CD4-positive, alpha-beta T cell treated with Interferon gamma for 1 hour (primary cell): Measurements from ENCODE around the gene ARL4A.
A peak's percentile ranks its signal among the peaks of the same experiment; 100 is the strongest.
"Not testable (repeated sequence)": the region's sequence is repeated elsewhere in the genome, so short reads cannot be mapped to it uniquely, and the experiment has no call there.

ENCODE experiments used
- DNase-seq: peaks from one replicate; pipeline ENCODE4 v3.0.0-alpha.2; 2020

ARL4A gene

DNA sequence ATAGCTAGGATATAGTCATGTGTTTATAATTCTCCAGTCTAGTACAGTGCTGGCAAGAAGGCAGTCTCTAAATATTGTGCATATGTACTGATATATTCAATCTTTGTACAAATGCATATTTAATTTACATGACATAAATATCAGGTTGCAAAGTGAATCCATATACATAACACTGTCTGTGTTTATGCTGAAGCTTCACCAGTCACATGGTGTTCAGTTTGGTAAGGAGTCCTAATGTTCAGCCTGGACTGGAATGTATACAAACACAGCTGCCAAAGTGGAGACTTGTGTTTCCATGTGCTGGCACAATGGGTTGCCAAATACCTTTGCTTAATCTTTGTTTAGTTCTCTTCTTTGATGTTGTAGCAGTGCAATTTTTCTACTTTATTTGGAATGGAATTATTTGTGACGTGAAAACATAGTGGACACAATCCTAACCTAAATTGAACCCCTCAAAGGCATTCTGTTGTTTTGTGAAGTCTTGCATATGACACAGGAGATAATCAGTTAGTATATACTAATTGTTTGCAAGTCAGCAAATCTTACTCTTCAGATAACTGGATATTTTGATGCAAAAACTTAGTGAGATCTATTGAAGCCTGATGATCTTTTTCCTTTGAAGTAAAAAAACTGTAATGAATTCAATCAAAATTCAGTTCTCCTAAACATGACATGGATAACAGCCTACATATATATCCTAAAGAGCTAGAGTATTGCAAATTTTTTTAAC is 17.3 kb upstream of the ARL4A start:
- no peak for DNase-seq

DNA sequence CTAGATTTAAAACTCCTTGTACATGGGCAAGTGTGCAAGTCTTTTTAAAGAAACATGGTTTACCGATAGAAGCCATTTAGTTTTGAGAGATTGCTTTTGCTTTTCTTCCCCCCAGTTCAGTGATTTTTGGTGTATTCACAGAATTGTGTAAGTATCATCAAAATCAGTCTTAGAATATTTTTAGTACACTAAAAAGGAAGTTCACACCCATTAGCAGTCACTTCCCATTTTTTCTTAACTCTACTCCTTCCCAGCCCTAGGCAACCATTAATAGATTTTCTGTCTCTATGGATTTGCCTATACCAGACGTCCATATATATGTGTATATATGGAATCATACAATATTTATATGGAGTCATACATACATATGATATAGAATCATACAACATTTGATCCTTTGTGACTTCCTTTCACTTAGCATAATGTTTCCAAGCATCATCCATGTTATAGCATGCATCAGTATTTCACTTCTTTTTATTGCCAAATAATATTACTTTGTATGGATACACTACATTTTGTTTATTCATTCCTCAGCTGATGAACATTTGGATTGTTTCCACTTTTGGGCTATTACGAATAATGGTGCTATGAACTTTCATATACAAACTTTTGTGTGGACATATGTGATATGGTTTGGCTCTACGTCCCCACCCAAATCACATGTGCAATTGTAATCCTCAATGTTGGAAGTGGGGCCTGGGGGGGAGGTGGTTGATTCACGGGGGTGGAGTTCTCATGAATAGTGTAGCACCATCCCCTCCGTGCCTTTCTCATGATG is 16.5 kb upstream of the ARL4A start:
- DNase-seq: no peak

DNA sequence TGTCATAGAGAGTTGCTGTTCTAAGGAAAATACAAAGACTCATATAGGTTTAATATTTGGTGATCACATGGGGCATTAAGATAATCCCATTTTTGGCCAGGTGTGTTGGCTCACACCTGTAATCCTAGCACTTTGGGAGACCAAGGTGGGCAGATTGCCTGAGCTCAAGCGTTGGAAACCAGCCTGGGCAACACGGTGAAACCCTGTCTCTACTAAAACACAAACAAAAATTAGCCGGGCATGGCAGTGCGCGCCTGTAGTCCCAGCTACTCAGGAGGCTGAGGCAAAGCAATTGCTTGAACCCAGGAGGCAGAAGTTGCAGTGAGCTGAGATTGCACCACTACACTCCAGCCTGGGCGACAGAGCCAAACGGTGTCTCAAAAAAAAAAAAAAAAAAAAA is 14.0 kb upstream of the ARL4A start:
- not testable (repeated sequence) for DNase-seq

DNA sequence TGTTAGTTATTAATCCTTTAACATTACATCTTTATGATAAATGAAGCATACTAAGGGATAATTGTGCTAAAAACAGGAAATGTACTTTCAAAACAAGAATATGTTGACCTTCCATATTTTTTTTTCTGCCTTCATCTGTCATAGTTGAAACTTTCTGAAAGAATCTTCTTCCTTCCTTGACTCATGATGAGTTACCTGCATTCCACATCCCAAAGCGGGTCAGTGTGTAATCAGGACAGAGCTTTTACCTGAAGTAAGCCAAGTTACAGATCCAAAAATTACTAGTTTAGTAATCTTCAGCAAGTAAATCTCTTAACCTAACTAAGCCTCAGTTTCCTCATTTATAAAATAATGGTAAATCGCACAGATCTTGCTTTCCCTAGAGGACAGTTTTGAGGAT is 13.4 kb upstream of the ARL4A start:
- DNase-seq: no peak

DNA sequence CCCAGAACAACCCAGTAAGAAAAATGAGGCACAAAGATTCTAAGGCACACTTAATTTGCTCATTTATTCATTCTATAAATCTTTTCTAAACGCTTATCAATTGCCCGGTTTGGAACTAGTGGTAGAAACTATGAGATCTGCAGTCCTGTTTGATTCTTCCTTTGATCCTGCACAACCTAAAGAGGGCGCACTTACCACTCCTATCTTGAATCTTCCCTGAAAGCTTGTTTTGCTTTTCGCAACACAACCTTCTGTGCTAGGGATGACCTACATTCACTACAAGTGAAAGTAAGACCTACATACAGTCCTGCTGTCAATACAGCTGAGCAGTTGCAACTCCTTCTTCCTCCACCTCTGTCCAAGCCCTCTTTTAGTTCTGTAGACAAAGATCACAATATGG is 12.6 kb upstream of the ARL4A start:
- peak; percentile 41 for DNase-seq

DNA sequence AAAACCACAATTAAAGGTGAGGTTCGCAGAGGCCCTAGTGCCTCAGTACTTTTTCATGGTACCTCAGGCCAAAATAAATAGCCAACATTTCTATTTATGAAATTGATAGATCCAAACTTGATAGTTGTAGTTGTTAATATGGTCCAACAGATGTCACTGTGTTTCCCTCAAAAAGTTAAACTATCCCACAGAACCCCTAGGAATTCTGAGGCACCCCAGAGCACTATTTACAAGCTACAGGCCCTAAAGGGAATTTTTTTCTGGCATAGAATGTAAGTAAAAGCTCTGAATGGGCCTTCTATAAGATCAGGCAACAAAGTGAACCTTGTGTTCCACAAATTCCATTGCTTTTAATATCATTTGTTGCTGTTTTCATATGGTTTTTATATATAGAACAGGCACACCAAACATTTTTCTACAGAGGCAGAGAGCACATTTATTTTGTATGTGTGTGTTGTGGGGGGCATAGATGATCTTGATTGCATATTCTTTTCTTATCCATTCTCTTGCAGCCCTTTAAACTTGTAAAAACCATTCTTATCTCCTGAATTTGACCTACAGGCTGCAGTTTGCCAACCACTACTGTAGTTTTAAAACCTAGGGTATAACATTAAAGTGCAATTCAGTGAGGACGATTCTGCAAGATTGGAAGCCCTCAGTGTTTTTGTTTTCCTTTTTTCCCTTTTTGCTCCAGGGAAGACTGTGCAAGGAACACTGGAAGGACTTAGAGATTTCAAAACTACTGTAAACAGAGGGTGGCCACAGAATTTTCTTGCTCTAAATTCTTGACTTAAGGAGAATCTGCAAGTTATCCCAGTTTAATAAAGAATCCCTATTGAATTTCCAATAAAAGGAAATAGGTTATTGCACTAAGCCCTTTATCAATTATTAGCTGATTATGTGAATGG is 3.5 kb upstream of the ARL4A start:
- no peak for DNase-seq

DNA sequence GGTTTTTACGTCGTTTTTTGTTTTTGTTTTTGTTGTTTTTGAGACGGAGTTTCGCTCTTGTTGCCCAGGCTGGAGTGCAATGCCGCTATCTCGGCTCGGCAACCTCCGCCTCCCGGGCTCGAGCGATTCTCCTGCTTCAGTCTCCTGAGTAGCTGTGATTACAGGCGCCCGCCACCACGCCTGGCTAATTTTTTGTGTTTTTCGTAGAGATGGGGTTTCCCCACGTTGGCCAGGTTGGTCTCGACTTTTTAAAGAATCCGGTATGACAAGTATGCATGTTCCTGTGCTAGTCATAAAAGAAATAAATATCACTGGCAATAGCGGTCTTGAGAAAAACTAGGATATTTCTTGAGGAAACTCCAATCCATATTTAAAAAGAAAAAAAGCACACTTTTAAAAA is 2.7 kb upstream of the ARL4A start:
- peak; percentile 38 for DNase-seq

DNA sequence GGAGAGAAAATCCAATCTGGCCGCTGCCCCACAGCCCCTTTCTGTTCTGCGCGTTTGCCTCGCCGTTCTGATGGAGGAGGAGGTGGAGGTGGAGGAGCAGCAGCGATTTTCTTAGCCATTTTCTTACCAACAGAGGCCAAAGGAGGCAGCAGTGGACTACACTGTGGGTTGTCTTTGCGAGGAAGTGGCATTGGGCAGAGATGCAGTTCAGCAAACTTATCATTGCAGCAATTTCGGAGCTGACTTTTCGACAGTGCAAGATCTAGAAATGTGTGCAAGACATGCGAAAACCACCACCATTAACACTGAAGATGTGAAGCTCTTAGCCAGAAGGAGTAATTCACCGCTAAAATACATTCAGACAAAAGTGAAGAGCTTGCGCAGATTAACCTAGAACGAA is 1.9 kb upstream of the ARL4A start:
- peak; percentile 59 for DNase-seq

DNA sequence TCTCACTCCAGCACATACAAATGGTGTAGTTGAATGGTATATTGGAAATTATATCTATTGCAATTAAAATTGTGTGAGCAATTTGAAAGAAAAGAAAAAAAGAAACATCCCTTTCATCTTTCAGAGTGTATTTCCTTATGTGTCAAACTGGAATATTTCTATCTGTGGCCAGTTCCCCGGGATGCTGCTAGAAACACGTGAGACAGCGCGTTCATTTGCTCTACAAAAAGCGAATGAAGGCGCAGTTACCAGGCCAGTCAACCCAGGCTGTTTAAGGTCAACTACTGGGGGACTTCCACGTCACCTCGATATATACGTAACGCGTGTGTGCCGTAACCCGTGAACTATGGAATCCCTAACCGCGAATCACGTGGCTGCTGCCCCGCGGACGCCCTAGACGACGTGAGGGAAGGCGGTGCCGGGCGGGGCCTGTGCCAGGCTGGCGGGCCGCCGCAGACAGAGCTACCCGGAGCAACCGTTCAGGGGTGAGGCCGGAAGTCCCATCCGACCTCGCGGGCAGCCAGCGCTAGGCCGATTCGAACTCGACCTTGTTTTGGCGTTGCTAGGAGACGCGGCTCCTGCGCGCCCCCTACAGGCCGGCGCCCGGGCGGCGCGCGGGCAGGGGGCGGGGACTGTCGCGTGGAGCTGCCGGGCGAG is 1.1 kb upstream of the ARL4A start:
- peak; percentile 99 for DNase-seq

DNA sequence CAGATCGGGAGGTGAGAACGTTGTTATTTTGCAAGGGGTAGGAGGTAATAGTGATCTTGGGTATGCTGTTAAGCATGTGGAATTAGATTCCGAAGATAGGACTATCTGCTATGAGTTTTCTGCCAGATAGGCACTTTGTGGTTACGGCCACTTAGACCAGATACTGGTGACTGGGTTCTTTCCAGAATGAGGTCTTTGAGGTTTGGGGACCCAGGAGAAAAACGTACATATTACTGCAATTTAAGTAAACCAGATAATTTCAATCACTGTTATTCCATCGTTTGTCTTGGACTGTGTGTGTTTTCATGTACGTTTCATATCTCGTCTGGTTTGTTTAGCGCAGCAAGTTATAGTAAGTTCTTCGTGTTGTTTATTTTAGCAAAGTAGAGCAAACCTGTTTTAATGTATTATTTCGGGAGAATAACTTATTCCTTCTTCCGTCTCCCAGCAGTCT is 312 bp downstream of the ARL4A start:
- DNase-seq: no peak

DNA sequence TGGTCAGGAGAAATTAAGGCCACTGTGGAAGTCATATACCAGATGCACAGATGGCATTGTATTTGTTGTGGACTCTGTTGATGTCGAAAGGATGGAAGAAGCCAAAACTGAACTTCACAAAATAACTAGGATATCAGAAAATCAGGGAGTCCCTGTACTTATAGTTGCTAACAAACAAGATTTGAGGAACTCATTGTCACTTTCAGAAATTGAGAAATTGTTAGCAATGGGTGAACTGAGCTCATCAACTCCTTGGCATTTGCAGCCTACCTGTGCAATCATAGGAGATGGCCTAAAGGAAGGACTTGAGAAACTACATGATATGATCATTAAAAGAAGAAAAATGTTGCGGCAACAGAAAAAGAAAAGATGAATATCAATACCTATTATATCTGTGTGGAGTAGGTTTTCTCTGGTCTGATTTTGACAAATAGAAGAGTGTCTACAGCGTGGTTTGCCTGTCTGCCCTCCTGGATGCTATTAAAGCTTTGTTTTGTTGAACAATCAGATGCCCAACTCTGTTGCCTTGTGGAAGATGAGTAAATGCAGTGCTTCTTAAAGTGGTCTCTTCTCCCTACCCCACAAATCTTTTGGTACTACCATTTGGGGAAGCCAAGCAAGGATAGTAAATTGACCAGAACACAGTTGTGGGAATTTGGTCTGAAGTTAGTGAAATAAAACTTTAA is 1.2 kb downstream of the ARL4A start:
- DNase-seq: not testable (repeated sequence)

DNA sequence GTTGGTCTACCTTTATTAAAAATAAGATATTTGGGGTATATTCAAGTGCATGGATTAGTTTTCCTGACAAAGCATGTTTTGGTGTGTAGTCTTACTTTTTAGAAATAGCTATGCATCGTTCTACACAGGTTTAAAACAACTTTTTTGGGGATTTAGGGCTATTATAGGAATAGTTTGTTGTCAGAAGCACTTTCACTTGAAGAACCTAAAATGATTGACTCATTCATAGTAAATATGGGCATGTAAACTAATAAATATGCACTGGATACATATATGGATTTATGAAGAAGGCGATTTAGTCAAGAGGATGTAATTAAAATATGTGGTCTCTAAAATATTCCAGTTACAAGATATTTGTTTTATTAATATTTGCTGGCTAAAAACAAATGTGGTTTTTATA is 2.0 kb downstream of the ARL4A start:
- no peak for DNase-seq

DNA sequence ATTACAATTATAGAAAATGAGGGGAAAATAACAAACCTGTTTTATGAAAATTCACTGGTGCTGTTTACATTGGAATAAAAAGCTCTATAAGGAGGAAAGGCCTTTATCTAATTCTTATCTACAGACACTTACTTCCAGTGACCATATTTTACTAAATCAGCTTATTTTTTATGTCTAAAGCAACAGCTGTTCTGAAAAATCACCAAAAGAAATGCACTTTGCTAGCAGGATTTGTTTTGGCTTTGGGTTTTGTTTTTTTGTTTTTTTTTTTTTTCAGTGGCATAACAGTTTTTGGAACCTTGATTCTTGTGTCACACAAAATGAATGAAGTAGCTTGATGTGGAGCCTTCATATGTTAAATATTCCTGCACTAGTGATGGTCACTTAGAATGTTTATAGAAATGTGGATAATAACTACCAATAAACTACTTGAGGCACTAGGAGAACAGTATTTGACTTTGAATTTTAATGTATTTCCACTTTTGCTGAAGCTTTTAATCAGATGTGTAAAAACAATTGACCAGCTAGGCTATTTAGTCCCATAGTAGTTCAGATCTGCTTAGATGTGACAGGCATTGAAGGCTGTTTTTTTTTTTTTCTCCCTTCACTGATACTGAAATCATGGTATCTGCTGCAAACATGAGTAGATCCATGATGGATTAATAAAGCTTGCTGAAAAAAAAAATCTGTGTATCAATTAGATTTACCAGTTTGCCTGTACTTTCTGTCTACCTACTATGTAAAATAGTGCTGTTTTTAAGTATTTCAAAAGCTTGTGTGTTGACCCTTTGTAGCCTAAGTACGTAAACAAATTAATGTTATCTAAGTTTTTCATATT is 2.8 kb downstream of the ARL4A start:
- no peak for DNase-seq

DNA sequence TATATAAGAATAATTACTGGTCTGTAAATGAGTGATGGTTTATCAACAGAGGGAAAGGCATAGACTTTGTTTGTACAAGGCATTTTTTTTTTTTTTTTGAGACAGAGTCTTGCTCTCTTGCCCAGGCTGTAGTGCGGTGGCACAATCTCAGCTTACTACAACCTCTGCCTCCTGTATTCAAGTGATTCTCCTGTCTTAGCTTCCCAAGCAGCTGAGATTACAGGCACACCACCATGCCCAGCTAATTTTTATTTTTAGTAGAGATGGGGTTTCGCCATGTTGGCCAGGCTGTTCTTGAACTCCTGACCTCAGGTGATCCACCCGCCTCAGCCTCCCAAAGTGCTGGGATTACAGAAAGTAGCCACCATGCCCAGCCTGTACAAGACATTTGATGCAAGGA is 4.0 kb downstream of the ARL4A start:
- not testable (repeated sequence) for DNase-seq

DNA sequence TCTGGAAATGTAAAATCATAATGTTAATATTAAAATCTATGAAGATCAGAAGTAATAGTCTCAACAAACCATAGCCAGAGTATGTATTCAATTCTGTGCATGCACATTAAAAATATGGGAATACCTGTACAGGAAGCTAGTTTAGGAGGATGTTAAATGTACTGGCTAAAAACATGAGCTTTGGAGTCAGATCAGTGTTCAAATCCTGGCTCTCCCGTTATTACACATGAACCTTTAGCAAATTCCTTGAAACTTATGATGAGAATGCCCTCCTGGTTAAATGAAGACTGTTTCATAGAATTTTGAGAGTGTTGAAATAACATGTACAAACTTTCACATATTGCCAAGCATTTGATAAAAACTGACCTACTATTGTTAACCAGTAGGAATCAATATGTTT is 4.6 kb downstream of the ARL4A start:
- DNase-seq: no peak

DNA sequence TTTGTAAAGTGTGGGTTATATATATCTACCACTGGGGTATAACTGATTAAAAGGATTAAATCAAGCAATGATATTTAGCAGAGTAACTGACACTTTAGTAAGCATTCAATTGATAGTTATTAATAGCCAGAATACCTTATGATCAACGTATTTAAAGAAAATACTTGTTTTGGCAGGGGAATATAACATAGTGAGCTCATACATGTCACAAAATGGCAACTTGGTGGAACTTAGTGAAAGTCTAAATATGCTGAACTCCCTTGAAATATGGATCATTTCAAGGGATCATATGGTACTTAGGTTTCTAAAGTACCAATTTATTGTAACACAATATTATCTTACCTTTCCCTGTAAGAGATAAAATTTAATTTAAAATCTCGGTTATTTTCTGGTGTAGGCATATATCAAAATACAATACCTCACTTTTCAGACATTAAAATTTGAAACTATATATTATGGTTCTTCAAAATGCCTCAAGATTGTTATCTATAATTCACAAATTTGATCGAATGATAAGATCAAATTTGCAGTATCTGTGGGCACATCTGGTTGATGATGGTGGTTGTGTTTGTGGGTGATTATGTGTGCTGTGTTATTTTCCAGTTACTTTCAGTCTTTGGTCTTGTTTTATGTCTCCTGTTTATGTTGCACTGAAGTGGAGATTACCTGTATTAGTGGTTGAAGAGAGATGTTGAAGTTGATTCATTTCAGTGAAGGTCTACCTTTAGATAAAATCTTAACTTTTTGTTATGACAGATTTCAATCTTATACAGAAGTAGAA is 5.2 kb downstream of the ARL4A start:
- no peak for DNase-seq

DNA sequence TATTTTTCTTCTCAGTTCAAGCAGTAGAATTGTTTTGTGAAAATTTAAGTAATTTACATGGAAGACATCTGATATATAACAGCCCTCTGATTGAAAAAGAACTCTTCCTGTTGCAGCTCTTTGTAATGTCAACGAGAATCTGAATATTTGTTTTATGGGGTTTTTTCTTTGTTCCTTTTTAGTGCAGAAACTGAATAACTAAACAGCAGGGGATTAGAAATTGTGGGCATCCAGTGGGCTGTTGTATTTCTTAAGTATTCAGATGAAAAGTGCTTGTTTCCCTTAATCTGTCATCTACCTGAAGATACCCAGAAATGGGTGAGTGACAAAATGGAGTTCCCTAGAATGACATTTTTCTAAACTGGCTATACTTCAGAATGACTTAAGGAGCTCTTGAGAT is 7.4 kb downstream of the ARL4A start:
- no peak for DNase-seq

DNA sequence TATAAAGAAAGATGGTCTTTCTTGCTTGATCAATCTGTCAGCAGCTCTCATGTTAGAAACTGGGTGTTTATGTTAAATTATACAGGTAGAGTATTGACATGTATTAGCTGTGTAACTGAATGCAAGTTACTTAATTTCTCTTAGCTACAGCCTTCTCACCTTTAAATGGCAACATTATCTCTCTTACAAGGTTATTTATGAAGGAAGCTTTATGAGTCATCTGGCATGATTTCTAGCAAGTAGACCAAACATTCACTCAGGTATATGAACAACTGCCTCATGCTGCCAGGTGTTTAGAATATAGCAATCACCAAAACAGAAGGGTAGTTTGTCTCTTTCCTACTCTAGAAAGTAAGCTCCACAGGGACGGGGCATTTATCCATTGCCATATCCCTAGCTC is 8.5 kb downstream of the ARL4A start:
- no peak for DNase-seq

DNA sequence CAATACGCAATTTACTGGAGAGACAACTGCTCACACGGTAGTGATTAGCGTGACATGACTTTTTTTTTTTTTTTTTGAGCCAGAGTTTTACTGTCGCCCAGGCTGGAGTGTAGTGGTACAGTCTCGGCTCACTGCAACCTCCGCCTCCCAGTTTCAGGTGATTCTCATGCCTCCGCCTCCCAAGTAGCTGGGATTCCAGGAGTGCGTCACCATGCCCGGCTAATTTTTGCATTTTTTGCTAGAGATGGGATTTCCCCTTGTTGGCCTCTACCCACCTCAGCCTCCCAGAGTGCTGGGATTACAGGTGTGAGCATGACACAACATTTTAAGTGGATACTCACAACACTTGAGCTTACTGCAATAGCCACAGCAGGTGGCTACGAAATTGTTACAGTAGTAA is 11.9 kb downstream of the ARL4A start:
- DNase-seq: no peak

DNA sequence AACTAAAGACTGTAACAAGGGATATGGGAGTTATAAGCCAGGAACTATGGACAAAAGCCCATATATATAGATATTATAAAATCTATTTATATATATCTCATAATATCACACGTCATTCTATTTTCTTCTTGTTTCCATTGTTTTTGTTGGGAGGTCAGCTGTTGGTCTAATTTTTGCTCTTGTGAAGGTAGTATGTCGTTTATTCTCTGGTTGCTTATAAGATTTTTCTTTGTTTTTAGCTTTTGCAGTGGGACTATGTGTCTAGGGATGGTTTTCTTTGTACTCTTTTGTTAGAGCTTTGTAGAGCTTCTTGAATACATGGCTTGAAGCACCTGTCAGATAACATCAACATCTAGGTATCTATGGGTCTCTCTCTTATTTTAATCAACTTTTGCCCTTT is 14.0 kb downstream of the ARL4A start:
- no peak for DNase-seq

DNA sequence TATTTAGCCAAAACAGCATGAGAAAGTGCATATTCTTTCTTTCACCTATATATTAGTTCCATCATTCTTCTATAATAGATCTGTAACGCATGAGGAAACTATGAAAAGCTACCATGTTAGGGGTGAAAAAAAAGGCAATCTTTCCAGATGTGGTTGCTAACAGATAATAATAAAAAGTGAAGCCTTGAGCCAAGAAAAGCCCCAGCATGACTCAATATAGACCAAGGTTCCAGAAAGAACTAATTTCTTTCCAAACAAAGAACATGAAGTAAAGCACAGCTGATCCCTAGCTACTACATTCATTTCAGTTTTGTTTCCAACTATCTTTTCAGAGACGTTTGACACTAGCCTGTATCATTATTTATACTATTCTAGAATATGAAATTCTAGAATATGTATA is 16.4 kb downstream of the ARL4A start:
- DNase-seq: no peak
